ENCODE measurements around the gene FAM53B.

- TF ChIP-seq ZNF157 (tag by site-specific recombination; IDR thresholded peaks at IDR 0.05) = no peak
- no peak for TF ChIP-seq ZNF571 (tag by site-specific recombination; IDR thresholded peaks at IDR 0.05)
- no peak for TF ChIP-seq ZSCAN5A (tag by site-specific recombination; IDR thresholded peaks at IDR 0.05)
- TF ChIP-seq ZBTB8A (tag by site-specific recombination; IDR thresholded peaks at IDR 0.05) = no peak
- TF ChIP-seq ZNF707 (tag by site-specific recombination; IDR thresholded peaks at IDR 0.05) = no peak
- TF ChIP-seq KLF7 (tag by site-specific recombination; IDR thresholded peaks at IDR 0.05; ENCODE audit: borderline replicate concordance) = no peak
- no peak for TF ChIP-seq CTCF (tag by site-specific recombination; IDR thresholded peaks at IDR 0.05)
- no peak for TF ChIP-seq BCL11A (tag by site-specific recombination; IDR thresholded peaks at IDR 0.05; ENCODE audit: low read depth)
- no peak for TF ChIP-seq ZNF704 (tag by site-specific recombination; IDR thresholded peaks at IDR 0.05)
These were observed 152.1 kb downstream of the FAM53B start for GRCh38 chr10:124592101-124592500.
